ENCODE data around the gene SFSWAP. TPM values are rescaled to one million over a fixed set of nuclear protein-coding genes. Genes with fewer than 3 reads are reported as not detected.

Gene SFSWAP
- total and polyA plus RNA-seq, 2 of the 8 experiments (the other 6 are each of a cell fraction or from before 2014, with no cell fraction given): 36.5 to 49.5 TPM

- no peak overlapping the region for H3K4ac ChIP-seq (replicated peaks; ENCODE audit: insufficient read length, low read depth, low read length)
- no peak overlapping the region for H2AFZ ChIP-seq (ENCODE audit: low read length)
- no peaks in the 10 kb centered on the region for H3K9me3 ChIP-seq (ENCODE audit: insufficient read depth in 2 of 2, low read depth in 1 of 2, low read length in 1 of 2)
- CTCF ChIA-PET (ENCODE audit: partially characterized antibody): interaction anchor here (0.8 to 4.1 kb wide), 5 partner anchors 11 to 53 kb away, joined by 3 to 25 read pairs (median 4); no protein-coding TSS in a partner anchor
- no peak overlapping the region for H4K5ac ChIP-seq (ENCODE audit: insufficient read length, low read depth, low read length)
- H3K27me3 ChIP-seq (replicated peaks in 1 of 4; ENCODE audit: control insufficient read depth in 3 of 4, extremely low read depth in 1 of 4, insufficient read depth in 3 of 4, low read length in 3 of 4): no peaks in the 10 kb centered on the region
- peaks cover 0 to 25% (median 12%) of the 10 kb centered on the region in 4 experiments; a peak in 7 of 8 replicates for H3K36me3 ChIP-seq (ENCODE audit: control insufficient read depth in 2 of 4, insufficient read depth in 4 of 4, low read length in 3 of 4)
- H3K27ac ChIP-seq (ENCODE audit: low read depth, low read length): no peak overlapping the region
- FAIRE-seq (no peak), DNase-seq (ENCODE audit: low read depth in 1 of 2, low spot score in 2 of 2) (no peak)
- no peaks in the 10 kb centered on the region for H4K20me1 ChIP-seq (replicated peaks in 1 of 2; ENCODE audit: control insufficient read depth in 1 of 2, insufficient read depth in 2 of 2, low read length in 2 of 2)
- H3K4me2 ChIP-seq (ENCODE audit: insufficient read depth in 1 of 2, low read depth in 2 of 2, low read length in 2 of 2): no peak overlapping the region
- H3K23ac ChIP-seq (ENCODE audit: insufficient read length): no peak overlapping the region
- H2BK5ac ChIP-seq (ENCODE audit: low read depth, low read length): no peak overlapping the region
- H3K9ac ChIP-seq (replicated peaks in 1 of 4; ENCODE audit: extremely low read depth in 1 of 4, low read depth in 3 of 4, low read length in 3 of 4): no peak overlapping the region; a peak in 1 of 7 replicates
- no peak overlapping the region for H2BK12ac ChIP-seq (ENCODE audit: low read depth, low read length)
- H2BK120ac ChIP-seq (replicated peaks; ENCODE audit: low read depth, low read length): no peak overlapping the region
- no peak overlapping the region for H2BK20ac ChIP-seq (ENCODE audit: low read length)
- WGBS, 2 experiments (ENCODE audit: extremely low coverage in 1 of 2, insufficient coverage in 1 of 2, insufficient read length in 1 of 2, insufficient replicate concordance in 2 of 2, low coverage in 1 of 2, low lambda C conversion rate in 2 of 2, missing lambda C conversion rate in 1 of 2): 89% methylated on average over 14 of the region's 14 CpGs; no CpG with 5 or more reads in 1 of the 2 experiments
- peak overlapping the region; percentile 9; the same call in 1 of the 2 replicates for H3K18ac ChIP-seq (ENCODE audit: extremely low read depth, low read length)
- POLR2A ChIA-PET (ENCODE audit: partially characterized antibody): interaction anchor here (0.5 to 1.2 kb wide), 3 partner anchors 11 to 732 kb away, joined by 3 read pairs; no protein-coding TSS in a partner anchor
- TF ChIP-seq RFX5 (IDR thresholded peaks at IDR 0.05; ENCODE audit: borderline replicate concordance, low read depth, low read length): no peak
- TF ChIP-seq EP300 (IDR thresholded peaks at IDR 0.05; ENCODE audit: borderline replicate concordance in 1 of 2, low read depth in 2 of 2, low read length in 2 of 2): no peak
- TF ChIP-seq TBP (IDR thresholded peaks at IDR 0.05; ENCODE audit: low read depth, low read length): no peak
- no peak for TF ChIP-seq YY1 (IDR thresholded peaks at IDR 0.05; ENCODE audit: low read depth, low read length)
- TF ChIP-seq JUND (IDR thresholded peaks at IDR 0.05; ENCODE audit: low read length): no peak
- no peak for TF ChIP-seq MAFK (IDR thresholded peaks at IDR 0.05; ENCODE audit: low read depth, low read length)
- no peak for TF ChIP-seq HDAC2 (IDR thresholded peaks at IDR 0.05; ENCODE audit: borderline replicate concordance in 1 of 2, low read depth in 2 of 2, low read length in 2 of 2)
- TF ChIP-seq POU5F1 (IDR thresholded peaks at IDR 0.05; ENCODE audit: low read depth, low read length): no peak
- TF ChIP-seq EZH2 (IDR thresholded peaks at IDR 0.05; ENCODE audit: low read depth, low read length, severe bottlenecking): no peak
- TF ChIP-seq SP1 (IDR thresholded peaks at IDR 0.05; ENCODE audit: low read depth, low read length): no peak
- TF ChIP-seq KDM5A (IDR thresholded peaks at IDR 0.05; ENCODE audit: low read length): no peak
- no peak overlapping the region for H4K91ac ChIP-seq (replicated peaks; ENCODE audit: insufficient read length, low read length)
- no peaks in the 10 kb centered on the region for H3K23me2 ChIP-seq (ENCODE audit: low read depth, low read length)
- peaks cover 9 to 28% (median 18%) of the 10 kb centered on the region in 4 experiments for H3K4me1 ChIP-seq (replicated peaks in 1 of 4; ENCODE audit: control insufficient read depth in 3 of 4, insufficient read depth in 4 of 4, low read length in 3 of 4)
- H3K4me3 ChIP-seq (ENCODE audit: extremely low read depth in 1 of 4, insufficient read depth in 2 of 4, low read depth in 3 of 4, low read length in 4 of 4): no peak overlapping the region
- H3K14ac ChIP-seq (ENCODE audit: insufficient read length): no peak overlapping the region
- no peak overlapping the region for H2BK15ac ChIP-seq (ENCODE audit: low read length)
- H3K79me1 ChIP-seq (ENCODE audit: low read depth, low read length): no peaks in the 10 kb centered on the region
- H2AK5ac ChIP-seq (ENCODE audit: low read depth, low read length): no peak overlapping the region
- no peak overlapping the region for H3K56ac ChIP-seq (replicated peaks; ENCODE audit: insufficient read length, low read depth, low read length)
- peak overlapping the region; percentile 43 for H4K8ac ChIP-seq (ENCODE audit: extremely low read depth, insufficient read depth, low read length)
- no peaks in the 10 kb centered on the region for H3K79me2 ChIP-seq (ENCODE audit: control insufficient read depth in 1 of 2, insufficient read depth in 2 of 2, low read length in 2 of 2)
Measured at GRCh38 chr12:131776237-131776889, 65.5 kb downstream of the SFSWAP start.
